NCI-H446 treated with DMSO at 0.1 percent for 48 hours (cell line): ENCODE data around the gene MMP26.
"Not testable (repeated sequence)": the region's sequence is repeated elsewhere in the genome, so short reads cannot be mapped to it uniquely, and the experiment has no call there.

Experiments used
- DNase-seq: peaks from one replicate; lab custom pipeline; 2025; lab: John Stamatoyannopoulos, UW

MMP26 gene

DNA sequence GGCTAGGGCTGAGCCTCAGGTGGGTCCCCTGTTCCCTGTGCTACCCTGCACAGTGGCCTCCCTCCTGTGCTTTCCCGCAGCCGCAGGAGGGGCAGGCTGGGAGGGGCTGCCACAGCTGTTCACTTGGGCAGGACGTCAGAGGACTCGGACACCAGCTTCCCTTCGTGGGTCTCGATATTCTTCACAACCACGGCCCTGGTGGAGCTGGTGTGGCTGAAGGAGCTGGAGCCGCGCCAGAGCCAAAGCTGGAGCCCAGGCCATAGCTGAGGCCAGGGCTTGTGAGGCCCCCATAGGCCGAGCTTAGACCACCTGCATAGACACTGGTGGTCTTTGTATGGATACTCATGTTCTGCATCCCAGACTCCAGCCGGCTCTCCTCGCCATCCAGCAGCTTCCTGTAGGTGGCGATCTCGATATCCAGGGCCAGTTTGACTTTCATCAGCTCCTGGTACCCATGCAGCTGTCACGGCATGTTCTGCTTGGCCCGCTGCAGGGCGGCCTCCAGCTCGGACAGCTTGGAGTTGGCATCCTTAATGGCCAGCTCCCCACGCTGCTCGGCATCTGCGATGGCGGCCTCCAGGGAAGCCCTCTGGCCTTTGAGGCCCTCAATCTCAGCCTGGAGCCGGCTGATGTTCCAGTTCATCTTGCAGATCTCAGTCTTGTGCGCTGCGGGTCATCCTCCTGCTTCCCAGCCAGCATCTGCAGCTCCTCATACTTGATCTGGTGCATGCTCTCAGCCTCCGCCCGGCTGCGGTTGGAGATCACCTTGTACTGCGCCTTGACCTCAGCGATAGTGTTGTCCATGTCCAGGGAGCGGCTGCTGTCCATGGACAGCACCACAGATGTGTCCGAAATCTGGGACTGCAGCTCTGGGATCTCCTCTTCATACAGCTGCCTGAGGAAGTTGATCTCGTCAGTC is 18.3 kb downstream of the MMP26 start:
- DNase-seq = not testable (repeated sequence)

DNA sequence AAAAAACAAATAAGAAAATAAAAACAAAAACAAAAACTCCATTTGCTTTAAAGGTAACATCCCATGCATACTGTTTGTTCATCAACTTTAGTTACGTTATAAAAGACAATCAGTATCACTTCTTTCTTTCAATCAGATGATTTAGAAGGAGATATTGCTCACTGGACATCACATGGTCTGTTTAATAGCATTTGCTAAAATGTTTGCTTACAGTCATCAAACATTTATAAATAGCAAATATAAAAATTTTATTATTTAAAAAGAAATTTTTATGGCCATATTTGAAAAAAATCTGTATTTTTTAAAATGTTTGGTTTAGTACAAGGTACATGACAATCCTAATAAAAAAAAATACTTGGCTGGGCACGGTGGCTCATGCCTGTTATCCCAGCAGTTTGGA is 22.6 kb downstream of the MMP26 start:
- DNase-seq = no peak

DNA sequence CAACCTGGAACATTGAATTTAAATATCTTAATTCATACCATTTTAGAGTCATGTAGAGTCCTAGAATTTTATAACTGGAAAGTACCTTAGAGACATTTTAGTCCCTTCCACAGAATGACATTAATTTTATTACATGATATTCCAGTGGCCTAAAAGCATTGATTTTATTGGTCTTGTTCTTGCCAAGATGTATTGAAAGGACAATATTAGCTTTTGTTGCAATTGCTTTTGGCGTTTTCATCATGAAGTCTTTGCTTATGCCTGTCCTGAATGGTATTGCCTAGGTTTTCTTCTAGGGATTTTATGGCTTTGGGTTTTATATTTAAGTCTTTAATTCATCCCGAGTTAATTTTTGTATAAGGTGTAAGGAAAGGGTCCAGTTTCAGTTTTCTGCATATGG is 36.2 kb downstream of the MMP26 start:
- no peak for DNase-seq

DNA sequence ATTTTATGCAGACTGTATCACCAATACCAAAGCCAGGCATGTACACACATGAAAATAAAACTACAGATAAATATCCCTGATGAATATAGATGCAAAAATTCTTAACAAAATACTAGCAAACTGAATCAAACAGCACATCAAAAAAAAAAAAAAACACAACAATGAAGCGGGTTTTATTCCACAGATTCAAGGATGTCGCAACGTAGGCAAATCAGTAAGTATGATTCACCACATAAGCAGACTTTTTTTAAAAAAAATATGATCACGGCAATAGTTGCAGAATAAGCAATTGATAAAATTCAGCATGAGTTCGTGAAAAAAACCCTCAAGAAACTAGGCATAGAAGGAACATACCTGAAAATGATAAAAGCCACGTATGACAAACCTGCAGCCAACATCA is 43.9 kb downstream of the MMP26 start:
- DNase-seq = no peak

DNA sequence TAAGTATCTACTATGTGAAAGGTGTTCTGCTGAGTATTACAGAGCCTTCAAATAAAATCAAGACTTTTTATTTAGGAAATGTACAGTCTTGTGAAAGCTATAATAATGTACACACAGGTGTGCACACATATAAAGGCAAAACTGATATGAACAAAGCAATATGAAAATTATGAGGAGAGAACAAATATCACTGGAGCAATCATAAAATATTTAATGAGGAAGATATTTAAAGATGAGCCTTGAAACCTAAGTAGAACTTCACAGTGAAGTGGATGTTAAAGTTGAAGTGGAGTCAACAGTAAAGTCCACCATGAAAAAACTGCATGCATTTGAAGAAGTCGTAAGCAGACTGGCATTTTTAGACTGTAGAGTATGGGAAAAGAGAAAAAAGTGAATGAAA is 46.6 kb downstream of the MMP26 start:
- no peak for DNase-seq
